HL-60 (cell line): ENCODE measurements around the gene UBE2U.

ENCODE experiments used
- DNase-seq, 2 experiments: peaks; one replicate each; pipeline ENCODE4 v3.0.0-alpha.2; 2010 to 2020; ENCODE audit warnings: low read depth in 1 of 2, low spot score in 1 of 2
- H3K27ac ChIP-seq: fragments of 250-450 bp; sonication (Bioruptor Pico); replicated peaks from 2 replicates; pipeline ENCODE4 v1.5.1; 2020; ENCODE audit warnings: mild to moderate bottlenecking, moderate library complexity
- H3K27me3 ChIP-seq: fragments of 250-450 bp; sonication (Bioruptor Pico); 2 replicates; pipeline ENCODE4 v1.5.1; 2021; ENCODE audit warnings: mild to moderate bottlenecking, moderate library complexity; ENCODE audit not compliant: insufficient read depth, poor library complexity, severe bottlenecking
- H3K4me3 ChIP-seq: replicated peaks from 2 replicates; pipeline ENCODE4 v1.5.1; 2011; ENCODE audit warnings: mild to moderate bottlenecking, control low read depth, low read length; ENCODE audit not compliant: insufficient read depth
- CTCF ChIP-seq: IDR thresholded peaks from one replicate; pipeline ENCODE4 v1.5.1; 2011; ENCODE audit warnings: low read length, control low read depth, inconsistent platforms; ENCODE audit not compliant: insufficient read depth
- GABPA ChIP-seq: IDR thresholded peaks from 2 replicates; pipeline ENCODE4 v1.6.1; 2012; ENCODE audit warnings: low read depth
- POLR2AphosphoS5 ChIP-seq: IDR thresholded peaks from 2 replicates; pipeline ENCODE4 v1.6.1; 2012; ENCODE audit warnings: low read depth
- REST ChIP-seq: IDR thresholded peaks from 2 replicates; pipeline ENCODE4 v1.6.1; 2012; ENCODE audit warnings: low read depth; ENCODE audit not compliant: insufficient replicate concordance
- SPI1 ChIP-seq: IDR thresholded peaks from 2 replicates; pipeline ENCODE4 v1.6.1; 2012; ENCODE audit warnings: low read depth, mild to moderate bottlenecking, borderline replicate concordance

The UBE2U gene

GRCh38 chr1:64295561-64295960 lies 92.1 kb downstream of the UBE2U start:
- Histone ChIP-seq H3K4me3 (no peak overlapping the region), H3K27ac (no peak overlapping the region), H3K27me3 (no peaks in the 10 kb centered on the region)
- TF ChIP-seq POLR2AphosphoS5 (no peak), GABPA (no peak), SPI1 (no peak), CTCF (no peak), REST (no peak)
- no peak for DNase-seq

- no peak for DNase-seq
- no peak overlapping the region for H3K27ac ChIP-seq
- TF ChIP-seq GABPA: no peak
- TF ChIP-seq POLR2AphosphoS5: no peak
- TF ChIP-seq REST: no peak
- H3K27me3 ChIP-seq: no peaks in the 10 kb centered on the region
- no peak overlapping the region for H3K4me3 ChIP-seq
Measured at GRCh38 chr1:64296459-64296858, 93.0 kb downstream of the UBE2U start.

- Histone ChIP-seq H3K27ac (no peak overlapping the region), H3K4me3 (no peak overlapping the region), H3K27me3 (no peaks in the 10 kb centered on the region)
- DNase-seq: no peak
- TF ChIP-seq POLR2AphosphoS5 (no peak), SPI1 (no peak), GABPA (no peak), REST (no peak), CTCF (no peak)
Measured at GRCh38 chr1:64302194-64302593, 98.8 kb downstream of the UBE2U start.

- TF ChIP-seq CTCF (no peak), GABPA (no peak), POLR2AphosphoS5 (no peak), REST (no peak), SPI1 (no peak)
- no peak overlapping the region for H3K27ac ChIP-seq
- H3K27me3 ChIP-seq: no peaks in the 10 kb centered on the region
- no peak overlapping the region for H3K4me3 ChIP-seq
- no peak for DNase-seq
Measured at GRCh38 chr1:64302971-64303370, 99.5 kb downstream of the UBE2U start.
